Measurements from ENCODE around the gene FBLN2. TPM values are rescaled to one million over a fixed set of nuclear protein-coding genes. Genes with fewer than 3 reads are reported as not detected.
A peak's percentile ranks its signal among the peaks of the same experiment; 100 is the strongest.

The FBLN2 gene
- total RNA-seq, 1 donor from 2014 or later: 413 TPM

- H3K4me1 Mint-ChIP-seq (ENCODE audit: low read depth): peaks cover 32% of the 10 kb centered on the region
- H3K9me3 Mint-ChIP-seq (ENCODE audit: low read depth): no peaks in the 10 kb centered on the region
- H3K27me3 Mint-ChIP-seq (ENCODE audit: low read depth): no peaks in the 10 kb centered on the region
- no peak overlapping the region for H3K4me3 Mint-ChIP-seq (ENCODE audit: unreplicated experiment)
- H3K27ac Mint-ChIP-seq (ENCODE audit: unreplicated experiment): no peak overlapping the region
- H3K36me3 Mint-ChIP-seq (ENCODE audit: low read depth): peaks cover 2% of the 10 kb centered on the region
- DNase-seq (ENCODE audit: low spot score): peak; percentile 62
- TF ChIP-seq CTCF (IDR thresholded peaks at IDR 0.05): no peak
Measured at GRCh38 chr3:13501958-13502790, 46.8 kb upstream of the FBLN2 start.

- Mint-ChIP-seq H3K27ac (ENCODE audit: unreplicated experiment) (no peak overlapping the region), H3K4me3 (ENCODE audit: unreplicated experiment) (no peak overlapping the region), H3K9me3 (ENCODE audit: low read depth) (no peaks in the 10 kb centered on the region), H3K36me3 (ENCODE audit: low read depth) (peaks cover 2% of the 10 kb centered on the region), H3K27me3 (ENCODE audit: low read depth) (no peaks in the 10 kb centered on the region), H3K4me1 (ENCODE audit: low read depth) (peaks cover 32% of the 10 kb centered on the region)
- peak; percentile 61 for DNase-seq (ENCODE audit: low spot score)
- no peak for TF ChIP-seq CTCF (IDR thresholded peaks at IDR 0.05)
Measured at GRCh38 chr3:13502791-13503060, 46.2 kb upstream of the FBLN2 start.

GRCh38 chr3:13504161-13504831 is 44.6 kb upstream of the FBLN2 start:
- Mint-ChIP-seq H3K27me3 (ENCODE audit: low read depth) (no peaks in the 10 kb centered on the region), H3K4me3 (ENCODE audit: unreplicated experiment) (no peak overlapping the region), H3K9me3 (ENCODE audit: low read depth) (no peaks in the 10 kb centered on the region), H3K4me1 (ENCODE audit: low read depth) (peaks cover 34% of the 10 kb centered on the region), H3K36me3 (ENCODE audit: low read depth) (peaks cover 2% of the 10 kb centered on the region), H3K27ac (ENCODE audit: unreplicated experiment) (no peak overlapping the region)
- DNase-seq (ENCODE audit: low spot score): peak; percentile 83
- TF ChIP-seq CTCF (IDR thresholded peaks at IDR 0.05): no peak

- H3K4me3 Mint-ChIP-seq (ENCODE audit: unreplicated experiment): no peak overlapping the region
- H3K27ac Mint-ChIP-seq (ENCODE audit: unreplicated experiment): no peak overlapping the region
- TF ChIP-seq CTCF (IDR thresholded peaks at IDR 0.05): no peak
- peaks cover 34% of the 10 kb centered on the region for H3K4me1 Mint-ChIP-seq (ENCODE audit: low read depth)
- H3K9me3 Mint-ChIP-seq (ENCODE audit: low read depth): no peaks in the 10 kb centered on the region
- peaks cover 2% of the 10 kb centered on the region for H3K36me3 Mint-ChIP-seq (ENCODE audit: low read depth)
- H3K27me3 Mint-ChIP-seq (ENCODE audit: low read depth): no peaks in the 10 kb centered on the region
- peak; percentile 81 for DNase-seq (ENCODE audit: low spot score)
Measured at GRCh38 chr3:13505147-13506130, 43.5 kb upstream of the FBLN2 start.

GRCh38 chr3:13506239-13506638 is 42.7 kb upstream of the FBLN2 start:
- H3K4me1 Mint-ChIP-seq (ENCODE audit: low read depth): peaks cover 31% of the 10 kb centered on the region
- no peaks in the 10 kb centered on the region for H3K27me3 Mint-ChIP-seq (ENCODE audit: low read depth)
- no peak for DNase-seq (ENCODE audit: low spot score)
- H3K4me3 Mint-ChIP-seq (ENCODE audit: unreplicated experiment): no peak overlapping the region
- H3K9me3 Mint-ChIP-seq (ENCODE audit: low read depth): no peaks in the 10 kb centered on the region
- H3K27ac Mint-ChIP-seq (ENCODE audit: unreplicated experiment): no peak overlapping the region
- TF ChIP-seq CTCF (IDR thresholded peaks at IDR 0.05): no peak
- peaks cover 2% of the 10 kb centered on the region for H3K36me3 Mint-ChIP-seq (ENCODE audit: low read depth)
